Measurements from ENCODE around the gene UBE4B. TPM values are rescaled to one million over a fixed set of nuclear protein-coding genes. Genes with fewer than 3 reads are reported as not detected.

The UBE4B gene
- total and polyA plus RNA-seq, 4 donors: 7.5 to 25.5 (median 16.6) TPM

DNA sequence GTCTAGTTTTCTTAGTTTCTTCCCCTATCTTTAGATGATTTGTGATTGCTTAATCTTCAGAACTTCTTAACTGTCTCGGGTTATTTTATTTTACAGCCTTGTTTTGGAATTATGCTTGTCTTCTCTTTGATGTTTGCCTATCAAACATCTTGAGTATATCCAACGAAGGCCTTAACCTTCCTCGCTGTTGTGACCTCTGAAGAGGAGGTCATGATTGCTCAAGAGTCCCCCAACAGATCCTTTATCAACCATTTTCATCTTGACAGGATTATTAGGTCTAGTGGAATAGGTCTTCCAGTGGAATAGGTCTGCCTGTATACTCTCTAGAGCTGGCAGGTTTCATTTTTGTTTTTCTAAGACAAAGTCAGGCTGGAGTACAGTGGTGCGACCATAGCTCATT, 45.7 kb downstream of the UBE4B start:
- no peak for DNase-seq (ENCODE audit: low spot score)
- H3K27ac ChIP-seq (ENCODE audit: low read depth in 1 of 2, low read length in 2 of 2): no peak overlapping the region
- peaks cover 0 to 6% (median 0%) of the 10 kb centered on the region in 4 donors for H3K36me3 ChIP-seq (ENCODE audit: control insufficient read depth in 4 of 4, insufficient read depth in 3 of 4, low read depth in 1 of 4, low read length in 3 of 4)
- no peaks in the 10 kb centered on the region for H3K9me3 ChIP-seq (ENCODE audit: control insufficient read depth in 4 of 4, low read length in 3 of 4)
- no peak for TF ChIP-seq HNF4G (IDR thresholded peaks at IDR 0.05)
- TF ChIP-seq EGR1 (IDR thresholded peaks at IDR 0.05; ENCODE audit: low read depth in 2 of 2): no peak
- no peak for TF ChIP-seq YY1 (IDR thresholded peaks at IDR 0.05)
- TF ChIP-seq RXRA (IDR thresholded peaks at IDR 0.05): no peak
- TF ChIP-seq, protein P1, sequence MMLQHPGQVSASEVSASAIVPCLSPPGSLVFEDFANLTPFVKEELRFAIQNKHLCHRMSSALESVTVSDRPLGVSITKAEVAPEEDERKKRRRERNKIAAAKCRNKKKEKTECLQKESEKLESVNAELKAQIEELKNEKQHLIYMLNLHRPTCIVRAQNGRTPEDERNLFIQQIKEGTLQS (IDR thresholded peaks at IDR 0.05): no peak
- TF ChIP-seq FOXA1 (IDR thresholded peaks at IDR 0.05): no peak
- TF ChIP-seq, protein P2, sequence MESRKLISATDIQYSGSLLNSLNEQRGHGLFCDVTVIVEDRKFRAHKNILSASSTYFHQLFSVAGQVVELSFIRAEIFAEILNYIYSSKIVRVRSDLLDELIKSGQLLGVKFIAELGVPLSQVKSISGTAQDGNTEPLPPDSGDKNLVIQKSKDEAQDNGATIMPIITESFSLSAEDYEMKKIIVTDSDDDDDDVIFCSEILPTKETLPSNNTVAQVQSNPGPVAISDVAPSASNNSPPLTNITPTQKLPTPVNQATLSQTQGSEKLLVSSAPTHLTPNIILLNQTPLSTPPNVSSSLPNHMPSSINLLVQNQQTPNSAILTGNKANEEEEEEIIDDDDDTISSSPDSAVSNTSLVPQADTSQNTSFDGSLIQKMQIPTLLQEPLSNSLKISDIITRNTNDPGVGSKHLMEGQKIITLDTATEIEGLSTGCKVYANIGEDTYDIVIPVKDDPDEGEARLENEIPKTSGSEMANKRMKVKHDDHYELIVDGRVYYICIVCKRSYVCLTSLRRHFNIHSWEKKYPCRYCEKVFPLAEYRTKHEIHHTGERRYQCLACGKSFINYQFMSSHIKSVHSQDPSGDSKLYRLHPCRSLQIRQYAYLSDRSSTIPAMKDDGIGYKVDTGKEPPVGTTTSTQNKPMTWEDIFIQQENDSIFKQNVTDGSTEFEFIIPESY (IDR thresholded peaks at IDR 0.05): no peak
- TF ChIP-seq, protein P3, sequence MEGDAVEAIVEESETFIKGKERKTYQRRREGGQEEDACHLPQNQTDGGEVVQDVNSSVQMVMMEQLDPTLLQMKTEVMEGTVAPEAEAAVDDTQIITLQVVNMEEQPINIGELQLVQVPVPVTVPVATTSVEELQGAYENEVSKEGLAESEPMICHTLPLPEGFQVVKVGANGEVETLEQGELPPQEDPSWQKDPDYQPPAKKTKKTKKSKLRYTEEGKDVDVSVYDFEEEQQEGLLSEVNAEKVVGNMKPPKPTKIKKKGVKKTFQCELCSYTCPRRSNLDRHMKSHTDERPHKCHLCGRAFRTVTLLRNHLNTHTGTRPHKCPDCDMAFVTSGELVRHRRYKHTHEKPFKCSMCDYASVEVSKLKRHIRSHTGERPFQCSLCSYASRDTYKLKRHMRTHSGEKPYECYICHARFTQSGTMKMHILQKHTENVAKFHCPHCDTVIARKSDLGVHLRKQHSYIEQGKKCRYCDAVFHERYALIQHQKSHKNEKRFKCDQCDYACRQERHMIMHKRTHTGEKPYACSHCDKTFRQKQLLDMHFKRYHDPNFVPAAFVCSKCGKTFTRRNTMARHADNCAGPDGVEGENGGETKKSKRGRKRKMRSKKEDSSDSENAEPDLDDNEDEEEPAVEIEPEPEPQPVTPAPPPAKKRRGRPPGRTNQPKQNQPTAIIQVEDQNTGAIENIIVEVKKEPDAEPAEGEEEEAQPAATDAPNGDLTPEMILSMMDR (IDR thresholded peaks at IDR 0.05; ENCODE audit: low read depth, low read length, missing input control): no peak
- no peak for TF ChIP-seq RAD21 (IDR thresholded peaks at IDR 0.05)
- no peak for TF ChIP-seq HNF4A (conservative IDR thresholded peaks at IDR 0.05)
- TF ChIP-seq FOXA2 (IDR thresholded peaks at IDR 0.05): no peak
- no peak overlapping the region for H3K4me3 ChIP-seq (ENCODE audit: low read depth in 1 of 3, low read length in 3 of 3)
- 76% methylated on average over 4 of the region's 4 CpGs for WGBS
- H3K9ac ChIP-seq (ENCODE audit: low read depth in 1 of 2, low read length in 2 of 2): no peak overlapping the region
- no peaks in the 10 kb centered on the region for H3K4me1 ChIP-seq (ENCODE audit: control insufficient read depth in 4 of 4, insufficient read depth in 4 of 4, low read length in 3 of 4)
- H3K27me3 ChIP-seq (ENCODE audit: control insufficient read depth in 4 of 4, insufficient read depth in 4 of 4, low read length in 3 of 4): no peaks in the 10 kb centered on the region

DNA sequence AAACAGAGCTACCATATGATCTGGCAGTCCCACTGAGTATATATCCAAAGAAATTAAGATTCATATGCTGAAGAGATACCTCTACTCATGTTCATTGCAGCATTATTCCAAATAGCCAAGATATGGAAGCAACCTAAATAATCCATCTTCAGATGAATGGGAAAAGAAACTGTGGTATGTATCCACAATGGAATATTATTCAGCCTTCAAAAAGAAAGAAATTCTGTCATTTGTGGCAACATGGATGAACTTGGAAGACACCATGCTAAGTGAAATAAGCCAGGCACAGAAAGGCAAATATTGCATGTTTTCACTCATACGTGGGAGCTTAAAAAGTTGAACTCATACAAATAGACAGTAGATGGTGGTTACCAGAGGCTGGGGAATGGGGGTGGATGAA, 47.8 kb downstream of the UBE4B start:
- Histone ChIP-seq H3K36me3 (ENCODE audit: control insufficient read depth in 4 of 4, insufficient read depth in 3 of 4, low read depth in 1 of 4, low read length in 3 of 4) (no peaks in the 10 kb centered on the region), H3K27me3 (ENCODE audit: control insufficient read depth in 4 of 4, insufficient read depth in 4 of 4, low read length in 3 of 4) (no peaks in the 10 kb centered on the region), H3K4me3 (ENCODE audit: low read depth in 1 of 3, low read length in 3 of 3) (no peak overlapping the region), H3K4me1 (ENCODE audit: control insufficient read depth in 4 of 4, insufficient read depth in 4 of 4, low read length in 3 of 4) (no peaks in the 10 kb centered on the region), H3K27ac (ENCODE audit: low read depth in 1 of 2, low read length in 2 of 2) (no peak overlapping the region), H3K9me3 (ENCODE audit: control insufficient read depth in 4 of 4, low read length in 3 of 4) (no peaks in the 10 kb centered on the region), H3K9ac (ENCODE audit: low read depth in 1 of 2, low read length in 2 of 2) (no peak overlapping the region)
- DNase-seq (ENCODE audit: low spot score): no peak
- TF ChIP-seq FOXA1 (IDR thresholded peaks at IDR 0.05) (no peak), FOXA2 (IDR thresholded peaks at IDR 0.05) (no peak), JUND (IDR thresholded peaks at IDR 0.05) (no peak), HNF4G (IDR thresholded peaks at IDR 0.05) (no peak), GABPA (IDR thresholded peaks at IDR 0.05 in 1 of 2, conservative IDR thresholded peaks at IDR 0.05 in 1 of 2) (no peak), NR2F2 (IDR thresholded peaks at IDR 0.05) (no peak), RXRA (IDR thresholded peaks at IDR 0.05) (no peak), HNF4A (conservative IDR thresholded peaks at IDR 0.05) (no peak), SP1 (IDR thresholded peaks at IDR 0.05) (no peak), YY1 (IDR thresholded peaks at IDR 0.05) (no peak), TAF1 (conservative IDR thresholded peaks at IDR 0.05) (no peak), RAD21 (IDR thresholded peaks at IDR 0.05) (no peak), EGR1 (IDR thresholded peaks at IDR 0.05; ENCODE audit: low read depth in 2 of 2) (no peak)
- TF ChIP-seq, protein P4, sequence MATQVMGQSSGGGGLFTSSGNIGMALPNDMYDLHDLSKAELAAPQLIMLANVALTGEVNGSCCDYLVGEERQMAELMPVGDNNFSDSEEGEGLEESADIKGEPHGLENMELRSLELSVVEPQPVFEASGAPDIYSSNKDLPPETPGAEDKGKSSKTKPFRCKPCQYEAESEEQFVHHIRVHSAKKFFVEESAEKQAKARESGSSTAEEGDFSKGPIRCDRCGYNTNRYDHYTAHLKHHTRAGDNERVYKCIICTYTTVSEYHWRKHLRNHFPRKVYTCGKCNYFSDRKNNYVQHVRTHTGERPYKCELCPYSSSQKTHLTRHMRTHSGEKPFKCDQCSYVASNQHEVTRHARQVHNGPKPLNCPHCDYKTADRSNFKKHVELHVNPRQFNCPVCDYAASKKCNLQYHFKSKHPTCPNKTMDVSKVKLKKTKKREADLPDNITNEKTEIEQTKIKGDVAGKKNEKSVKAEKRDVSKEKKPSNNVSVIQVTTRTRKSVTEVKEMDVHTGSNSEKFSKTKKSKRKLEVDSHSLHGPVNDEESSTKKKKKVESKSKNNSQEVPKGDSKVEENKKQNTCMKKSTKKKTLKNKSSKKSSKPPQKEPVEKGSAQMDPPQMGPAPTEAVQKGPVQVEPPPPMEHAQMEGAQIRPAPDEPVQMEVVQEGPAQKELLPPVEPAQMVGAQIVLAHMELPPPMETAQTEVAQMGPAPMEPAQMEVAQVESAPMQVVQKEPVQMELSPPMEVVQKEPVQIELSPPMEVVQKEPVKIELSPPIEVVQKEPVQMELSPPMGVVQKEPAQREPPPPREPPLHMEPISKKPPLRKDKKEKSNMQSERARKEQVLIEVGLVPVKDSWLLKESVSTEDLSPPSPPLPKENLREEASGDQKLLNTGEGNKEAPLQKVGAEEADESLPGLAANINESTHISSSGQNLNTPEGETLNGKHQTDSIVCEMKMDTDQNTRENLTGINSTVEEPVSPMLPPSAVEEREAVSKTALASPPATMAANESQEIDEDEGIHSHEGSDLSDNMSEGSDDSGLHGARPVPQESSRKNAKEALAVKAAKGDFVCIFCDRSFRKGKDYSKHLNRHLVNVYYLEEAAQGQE (IDR thresholded peaks at IDR 0.05): no peak
- TF ChIP-seq, protein P5, sequence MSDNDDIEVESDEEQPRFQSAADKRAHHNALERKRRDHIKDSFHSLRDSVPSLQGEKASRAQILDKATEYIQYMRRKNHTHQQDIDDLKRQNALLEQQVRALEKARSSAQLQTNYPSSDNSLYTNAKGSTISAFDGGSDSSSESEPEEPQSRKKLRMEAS (IDR thresholded peaks at IDR 0.05): no peak
- TF ChIP-seq, protein P2 (IDR thresholded peaks at IDR 0.05): no peak
- TF ChIP-seq, protein P1 (IDR thresholded peaks at IDR 0.05): no peak
- 77% methylated on average over 1 of the region's 1 CpG for WGBS
